ENCODE results near the gene BORCS8.
"Not testable (repeated sequence)": the region's sequence is repeated elsewhere in the genome, so short reads cannot be mapped to it uniquely, and the experiment has no call there.

Gene BORCS8

GRCh38 chr19:19179548-19180441, 12.2 kb downstream of the BORCS8 start:
- no peak for DNase-seq

- DNase-seq: no peak
These were observed 15.0 kb downstream of the BORCS8 start for GRCh38 chr19:19176950-19177349.

GRCh38 chr19:19173243-19173642, 18.7 kb downstream of the BORCS8 start:
- DNase-seq: not testable (repeated sequence)

GRCh38 chr19:19171821-19172532, 20.0 kb downstream of the BORCS8 start:
- DNase-seq: peak; percentile 40 to 54

GRCh38 chr19:19170873-19171672, 20.9 kb downstream of the BORCS8 start:
- no peak for DNase-seq

- DNase-seq: peak; percentile 74 to 85
These were observed 21.7 kb downstream of the BORCS8 start, which contains the start of gene MEF2B for GRCh38 chr19:19170053-19170872. MEF2B (minus strand) TSS chr19:19170263; CDS start chr19:19150735, 19,528 bp downstream.

- DNase-seq: no peak
These were observed 22.5 kb downstream of the BORCS8 start for GRCh38 chr19:19169236-19170052.

- DNase-seq: no peak
These were observed 24.3 kb downstream of the BORCS8 start for GRCh38 chr19:19167612-19168011.

- DNase-seq: no peak
These were observed 26.6 kb downstream of the BORCS8 start for GRCh38 chr19:19165396-19165795.

- no peak for DNase-seq
These were observed 29.5 kb downstream of the BORCS8 start for GRCh38 chr19:19162495-19162894.

GRCh38 chr19:19160461-19161035, 31.4 kb downstream of the BORCS8 start:
- DNase-seq: no peak

GRCh38 chr19:19159534-19159933, 32.4 kb downstream of the BORCS8 start:
- no peak for DNase-seq

- no peak for DNase-seq
These were observed 34.1 kb downstream of the BORCS8 start for GRCh38 chr19:19157808-19158207.

- no peak for DNase-seq
These were observed 36.3 kb downstream of the BORCS8 start for GRCh38 chr19:19155495-19156219.

GRCh38 chr19:19154768-19155494, 37.0 kb downstream of the BORCS8 start:
- no peak for DNase-seq

GRCh38 chr19:19152668-19153384, 39.1 kb downstream of the BORCS8 start:
- DNase-seq: no peak

- DNase-seq: no peak
These were observed 40.5 kb downstream of the BORCS8 start for GRCh38 chr19:19151418-19151817.

GRCh38 chr19:19149435-19149834, 42.5 kb downstream of the BORCS8 start:
- DNase-seq: no peak

- DNase-seq: not testable (repeated sequence)
These were observed 43.4 kb downstream of the BORCS8 start for GRCh38 chr19:19148504-19148903.

Measured in SHP77 (cell line).